Sigmoid colon (tissue), 7 donors: ENCODE results near the gene OMP. TPM values are rescaled to one million over a fixed set of nuclear protein-coding genes. Genes with fewer than 3 reads are reported as not detected.

Experiments used
- DNase-seq: peaks from one replicate; pipeline ENCODE4 v3.0.0-alpha.2; 2019
- H3K27ac ChIP-seq, 4 donors: fragments of 200-600 bp; sonication (generic); one replicate each; pipeline ENCODE4 v1.5.1; 2016 to 2019; ENCODE audit warnings: mild to moderate bottlenecking in 1 of 4
- H3K27me3 ChIP-seq, 3 donors: fragments of 200-600 bp; sonication (generic); one replicate each; pipeline ENCODE4 v1.5.1; 2019; ENCODE audit warnings: mild to moderate bottlenecking in 1 of 3
- H3K36me3 ChIP-seq, 4 donors: fragments of 200-600 bp; sonication (generic); one replicate each; pipeline ENCODE4 v1.5.1; 2016 to 2019
- H3K4me1 ChIP-seq, 4 donors: fragments of 200-600 bp; sonication (generic); one replicate each; pipeline ENCODE4 v1.5.1; 2017 to 2019
- H3K4me3 ChIP-seq, 4 donors: fragments of 200-600 bp; sonication (generic); one replicate each; pipeline ENCODE4 v1.5.1; 2017 to 2019; ENCODE audit warnings: mild to moderate bottlenecking in 2 of 4, moderate library complexity in 1 of 4
- H3K9me3 ChIP-seq, 4 donors: fragments of 200-600 bp in 3 of 4; sonication (generic) in 3 of 4; one replicate each; pipeline versions ENCODE4 v1.5.1 to v1.6.1; 2013 to 2019
- EP300 ChIP-seq, 4 donors: sonication (generic); formaldehyde crosslinking; IDR thresholded peaks; one replicate each; pipeline ENCODE4 v1.6.1; 2017; ENCODE audit warnings: antibody characterized with exemption in 4 of 4
- POLR2A ChIP-seq, 2 donors: fragments of 450-650 bp; IDR thresholded peaks; one replicate each; pipeline ENCODE4 v1.6.1; 2016; ENCODE audit warnings: antibody characterized with exemption in 2 of 2, mild to moderate bottlenecking in 2 of 2, moderate library complexity in 2 of 2
- POLR2AphosphoS5 ChIP-seq, 4 donors: sonication (generic); formaldehyde crosslinking; IDR thresholded peaks; one replicate each; pipeline ENCODE4 v1.6.1; 2017; ENCODE audit warnings: antibody characterized with exemption in 4 of 4
- WGBS, 2 donors: extraction: QIAGEN DNeasy Blood & Tissue Kit; methylation state at CpG; one replicate each; pipeline ENCODE4 v1.1.7; 2013; 5-methylcytosine and 5-hydroxymethylcytosine counted together
- intact Hi-C: fragments of 100-400 bp; cut with DNase I; formaldehyde crosslinking; loops from one replicate; pipeline ENCODE4 v1.15.1; 2023
- polyA plus RNA-seq, 3 donors: library from polyadenylated mRNA; stranded (reverse); fragments of 200-250 nt; gene quantifications; one replicate each; pipeline ENCODE4 v1.2.3, GENCODE V29; 2013
- total RNA-seq, 4 donors: library from RNA; depleted of rRNA; stranded (reverse); fragments of >200 nt; gene quantifications; one replicate each; pipeline ENCODE4 v1.1.0, GENCODE V29; 2016
- TF ChIP-seq, protein P1 (sequence below), 4 experiments: fragments of 450-650 bp in 3 of 4; fragments of 200-600 bp in 1 of 4; IDR thresholded peaks; one replicate each; pipeline ENCODE4 v1.5.1; 2016 to 2019; ENCODE audit warnings: antibody characterized with exemption in 4 of 4, mild to moderate bottlenecking in 3 of 4, moderate library complexity in 2 of 4
- donor health status: healthy with polysubstance abuse.
- donor health status: Bipolar disorder and iron deficiency.
- donor health status: healthy.

The OMP gene
- total and polyA plus RNA-seq, 7 donors = 1.4 to 4.5 TPM; not detected in 5

DNA sequence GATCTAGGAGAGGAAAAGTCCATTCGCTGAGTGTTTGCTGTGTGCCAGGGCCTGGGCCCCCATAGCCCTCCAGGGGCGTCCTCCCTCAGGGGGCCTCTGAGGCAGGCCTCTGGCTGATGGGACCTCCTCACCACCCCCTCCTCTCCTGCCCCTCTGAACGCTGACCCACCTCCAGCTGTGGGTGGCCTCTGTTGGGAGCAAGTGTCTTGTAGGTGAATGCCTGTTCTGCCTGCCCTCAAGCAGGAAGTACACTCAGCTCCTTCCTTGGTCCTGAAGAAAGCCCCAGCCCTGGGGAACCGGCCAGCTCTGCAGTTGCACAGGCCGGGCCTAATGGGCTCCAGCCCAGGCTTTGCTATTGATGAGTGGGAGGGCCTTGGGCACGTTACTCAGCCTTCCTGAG lies 28.9 kb downstream of the OMP start:
- no peak for TF ChIP-seq POLR2A (IDR thresholded peaks at IDR 0.05)
- TF ChIP-seq, protein P1, sequence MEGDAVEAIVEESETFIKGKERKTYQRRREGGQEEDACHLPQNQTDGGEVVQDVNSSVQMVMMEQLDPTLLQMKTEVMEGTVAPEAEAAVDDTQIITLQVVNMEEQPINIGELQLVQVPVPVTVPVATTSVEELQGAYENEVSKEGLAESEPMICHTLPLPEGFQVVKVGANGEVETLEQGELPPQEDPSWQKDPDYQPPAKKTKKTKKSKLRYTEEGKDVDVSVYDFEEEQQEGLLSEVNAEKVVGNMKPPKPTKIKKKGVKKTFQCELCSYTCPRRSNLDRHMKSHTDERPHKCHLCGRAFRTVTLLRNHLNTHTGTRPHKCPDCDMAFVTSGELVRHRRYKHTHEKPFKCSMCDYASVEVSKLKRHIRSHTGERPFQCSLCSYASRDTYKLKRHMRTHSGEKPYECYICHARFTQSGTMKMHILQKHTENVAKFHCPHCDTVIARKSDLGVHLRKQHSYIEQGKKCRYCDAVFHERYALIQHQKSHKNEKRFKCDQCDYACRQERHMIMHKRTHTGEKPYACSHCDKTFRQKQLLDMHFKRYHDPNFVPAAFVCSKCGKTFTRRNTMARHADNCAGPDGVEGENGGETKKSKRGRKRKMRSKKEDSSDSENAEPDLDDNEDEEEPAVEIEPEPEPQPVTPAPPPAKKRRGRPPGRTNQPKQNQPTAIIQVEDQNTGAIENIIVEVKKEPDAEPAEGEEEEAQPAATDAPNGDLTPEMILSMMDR (IDR thresholded peaks at IDR 0.05) = no peak
- no peak for TF ChIP-seq EP300 (IDR thresholded peaks at IDR 0.05)
- TF ChIP-seq POLR2AphosphoS5 (IDR thresholded peaks at IDR 0.05) = no peak
- no peak for DNase-seq
- WGBS, 2 donors = 74 to 77% methylated on average over 6 of the region's 6 CpGs
- peaks cover 0 to 23% (median 21%) of the 10 kb centered on the region in 4 donors for H3K4me1 ChIP-seq
- no peak overlapping the region for H3K27ac ChIP-seq
- peaks cover 0 to 16% (median 0%) of the 10 kb centered on the region in 3 donors for H3K27me3 ChIP-seq
- H3K9me3 ChIP-seq = no peaks in the 10 kb centered on the region
- intact Hi-C loops = no loop called here
- no peaks in the 10 kb centered on the region for H3K36me3 ChIP-seq
- no peak overlapping the region for H3K4me3 ChIP-seq

DNA sequence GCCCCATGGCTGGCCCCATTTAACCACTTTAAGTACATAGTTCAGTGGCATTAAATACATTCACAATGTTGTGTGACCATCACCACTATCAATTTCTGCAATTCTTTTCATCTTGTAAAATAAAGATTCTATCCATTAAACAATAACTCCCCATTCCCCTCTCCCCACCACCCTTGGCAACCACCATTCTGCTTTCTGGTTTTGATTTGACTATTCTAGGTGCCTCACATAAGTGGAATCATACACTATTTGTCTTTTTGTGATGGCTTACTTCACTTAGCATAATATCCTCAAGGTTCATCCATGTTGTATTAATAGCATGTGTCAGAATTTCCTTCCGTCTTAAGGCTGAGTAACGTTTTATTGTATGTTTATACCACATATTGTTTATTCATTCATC lies 32.4 kb downstream of the OMP start:
- no peak overlapping the region for H3K4me3 ChIP-seq
- no peaks in the 10 kb centered on the region for H3K9me3 ChIP-seq
- intact Hi-C loops = no loop called here
- H3K27ac ChIP-seq = no peak overlapping the region
- TF ChIP-seq, protein P1 (IDR thresholded peaks at IDR 0.05) = no peak
- TF ChIP-seq POLR2A (IDR thresholded peaks at IDR 0.05) (no peak), EP300 (IDR thresholded peaks at IDR 0.05) (no peak), POLR2AphosphoS5 (IDR thresholded peaks at IDR 0.05) (no peak)
- DNase-seq = no peak
- H3K4me1 ChIP-seq = peaks cover 0 to 13% (median 10%) of the 10 kb centered on the region in 4 donors
- H3K36me3 ChIP-seq = no peaks in the 10 kb centered on the region
- H3K27me3 ChIP-seq = peaks cover 4 to 24% (median 15%) of the 10 kb centered on the region in 3 donors
- 8 to 9% methylated on average over 2 of the region's 2 CpGs for WGBS, 2 donors

DNA sequence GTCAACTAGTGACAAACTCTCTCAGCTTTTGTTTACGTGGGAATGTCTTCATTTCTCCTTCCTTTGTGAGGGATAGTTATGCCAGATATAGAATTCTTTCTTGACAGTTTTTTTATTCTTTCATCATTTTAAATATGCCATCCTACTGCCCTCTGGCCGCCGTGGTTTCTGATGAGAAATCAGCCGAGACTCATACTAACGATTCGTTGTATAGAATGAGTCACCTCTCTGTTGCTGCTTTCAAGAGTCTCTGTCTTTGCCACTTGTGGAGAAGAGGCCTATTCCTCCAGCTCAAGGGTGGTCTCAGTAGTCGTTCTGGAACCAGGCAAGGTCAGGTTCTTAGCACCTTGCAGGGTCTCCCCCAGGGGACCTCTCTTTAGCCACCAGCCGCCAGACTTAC lies 33.4 kb downstream of the OMP start:
- Histone ChIP-seq H3K36me3 (no peaks in the 10 kb centered on the region), H3K9me3 (no peaks in the 10 kb centered on the region), H3K4me1 (peaks cover 0 to 9% (median 5%) of the 10 kb centered on the region in 4 donors), H3K4me3 (no peak overlapping the region), H3K27ac (no peak overlapping the region), H3K27me3 (peaks cover 4 to 24% (median 15%) of the 10 kb centered on the region in 3 donors)
- DNase-seq = no peak
- WGBS, 2 donors = 85% methylated on average over 8 of the region's 8 CpGs
- intact Hi-C loops = no loop called here
- no peak for TF ChIP-seq EP300 (IDR thresholded peaks at IDR 0.05)

DNA sequence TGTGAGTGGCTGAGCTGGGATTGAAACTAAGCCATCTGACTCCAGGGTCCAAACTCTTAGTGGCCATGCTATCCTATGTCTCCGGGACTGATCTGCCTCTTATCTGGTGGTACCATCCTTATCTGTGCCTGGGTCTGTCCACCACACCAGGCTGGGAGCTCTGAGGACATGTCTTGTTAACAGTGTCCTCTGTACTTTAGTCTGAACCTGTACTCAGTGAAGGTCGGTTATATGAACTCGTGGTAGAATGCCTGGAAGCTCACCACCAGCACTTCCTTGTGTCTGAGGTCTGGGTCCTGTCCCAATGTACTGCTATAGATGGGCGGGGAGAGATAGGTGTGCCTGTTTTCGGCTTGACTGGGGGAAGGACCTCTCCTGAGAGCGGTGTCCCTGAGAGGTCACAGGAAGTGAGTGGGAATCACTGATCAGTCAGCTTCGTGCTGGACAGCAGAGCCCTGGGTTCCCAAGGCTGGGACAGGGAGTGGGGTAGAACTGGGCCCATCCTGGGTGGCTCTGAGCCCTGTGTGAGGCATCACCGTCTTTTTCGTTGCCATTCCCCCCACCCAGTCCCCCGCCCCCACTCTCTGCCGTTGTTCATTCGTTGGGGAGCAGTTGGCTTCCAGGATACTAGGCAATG lies 34.3 kb downstream of the OMP start:
- H3K9me3 ChIP-seq = no peaks in the 10 kb centered on the region
- intact Hi-C loops = no loop called here
- TF ChIP-seq POLR2AphosphoS5 (IDR thresholded peaks at IDR 0.05) (no peak), POLR2A (IDR thresholded peaks at IDR 0.05) (no peak), EP300 (IDR thresholded peaks at IDR 0.05) (no peak)
- TF ChIP-seq, protein P1 (IDR thresholded peaks at IDR 0.05) = no peak
- no peaks in the 10 kb centered on the region for H3K36me3 ChIP-seq
- 55 to 72% methylated on average over 12 of the region's 12 CpGs for WGBS, 2 donors
- H3K27me3 ChIP-seq = peaks cover 4 to 24% (median 15%) of the 10 kb centered on the region in 3 donors
- H3K4me1 ChIP-seq = peaks cover 0 to 8% (median 3%) of the 10 kb centered on the region in 4 donors
- H3K27ac ChIP-seq = no peak overlapping the region
- no peak overlapping the region for H3K4me3 ChIP-seq
- no peak for DNase-seq

DNA sequence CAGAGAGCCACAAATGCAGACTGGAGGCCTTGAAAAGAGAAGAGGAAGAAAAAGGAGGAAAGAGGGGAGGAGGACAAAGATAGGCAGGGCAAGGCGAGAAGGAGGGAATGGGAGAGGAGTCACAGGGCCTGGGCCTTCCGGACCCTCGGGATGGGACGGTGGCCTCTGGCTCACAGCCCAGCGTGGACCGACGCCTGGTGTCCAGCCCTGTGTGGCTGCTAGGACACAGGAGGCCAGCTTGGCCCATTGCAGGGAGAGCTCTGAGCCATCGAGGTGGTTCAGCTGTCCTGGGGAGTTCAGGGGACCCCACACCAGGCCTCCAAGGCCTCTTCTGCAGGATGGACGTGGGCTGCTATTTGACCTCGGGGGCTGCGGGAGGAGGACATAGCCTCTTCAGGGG lies 34.8 kb downstream of the OMP start:
- H3K27me3 ChIP-seq = peaks cover 4 to 24% (median 15%) of the 10 kb centered on the region in 3 donors
- peaks cover 0 to 8% (median 3%) of the 10 kb centered on the region in 4 donors for H3K4me1 ChIP-seq
- DNase-seq = no peak
- H3K9me3 ChIP-seq = no peaks in the 10 kb centered on the region
- TF ChIP-seq, protein P1 (IDR thresholded peaks at IDR 0.05) = no peak
- no peak for TF ChIP-seq POLR2AphosphoS5 (IDR thresholded peaks at IDR 0.05)
- no peak for TF ChIP-seq EP300 (IDR thresholded peaks at IDR 0.05)
- TF ChIP-seq POLR2A (IDR thresholded peaks at IDR 0.05) = no peak
- no peak overlapping the region for H3K4me3 ChIP-seq
- intact Hi-C loops = no loop called here
- no peak overlapping the region for H3K27ac ChIP-seq
- H3K36me3 ChIP-seq = no peaks in the 10 kb centered on the region
- 86 to 88% methylated on average over 11 of the region's 11 CpGs for WGBS, 2 donors
